ENCODE measurements around the gene GGPS1. TPM values are rescaled to one million over a fixed set of nuclear protein-coding genes. Genes with fewer than 3 reads are reported as not detected.

GGPS1 gene
- total RNA-seq (2014; rRNA removed) = 9.3 and 17.4 TPM in 2 replicates
- percentile 75 among the genes with signal in this experiment for Bru-seq, nascent RNA
- percentile 94 among the genes with signal in this experiment for BruChase-seq, experiment 1, labeled RNA remaining after a 6-hour chase
- BruChase-seq, experiment 2, labeled RNA remaining after a 2-hour chase = percentile 93 among the genes with signal in this experiment
- long read RNA-seq, transcript GGPS1-201 (4 exons, 2,895 nt) = major isoform, 42 of 49 reads
- long read RNA-seq, partial matches to known transcripts = 0 of 49 reads
- long read RNA-seq, other reads (novel, unspliced or antisense) = 3 of 49 reads

DNA sequence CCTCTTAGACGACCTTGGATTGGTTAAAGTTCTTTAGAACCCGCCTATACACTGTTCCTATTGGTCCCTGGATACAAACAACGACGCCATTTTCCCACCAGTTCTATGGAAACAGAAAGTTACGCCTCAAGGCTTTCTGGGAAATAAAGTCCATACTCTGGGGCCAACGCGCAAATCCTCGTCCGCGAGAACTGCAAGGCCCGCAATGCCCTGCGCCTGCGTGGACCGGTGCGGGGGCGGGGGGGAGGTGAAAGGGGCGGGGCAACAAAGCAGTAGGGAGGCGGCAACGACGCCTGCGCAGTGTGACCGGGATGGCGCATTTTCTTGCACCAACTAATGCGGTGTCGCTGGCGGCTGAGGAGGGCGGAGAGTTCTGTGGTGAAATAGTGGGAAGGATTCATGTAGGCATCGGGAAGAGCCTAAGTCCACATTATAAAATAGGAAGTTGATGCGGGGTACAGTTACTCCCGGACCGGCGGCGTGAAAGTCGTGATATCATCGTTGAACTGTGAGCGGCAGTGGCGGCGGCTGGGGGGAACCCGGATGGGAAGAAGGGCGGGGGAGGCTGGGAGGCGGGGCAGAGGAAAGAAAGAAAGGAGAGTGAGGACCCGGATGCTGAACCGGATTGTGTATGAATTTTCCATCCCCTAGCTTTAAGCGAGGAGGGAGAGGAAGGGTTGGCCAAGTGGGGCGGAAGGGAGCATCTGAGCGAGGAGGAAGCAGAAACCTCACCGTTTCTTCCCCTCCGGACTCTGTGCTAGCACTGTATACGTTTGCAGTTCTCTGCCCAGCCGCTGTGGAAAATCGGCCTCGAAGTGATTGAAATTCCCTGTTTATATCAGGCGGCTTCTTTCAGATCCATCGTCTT is at the start of gene GGPS1:
Gene GGPS1 (plus strand): TSS at position 300 of the 868 bp plus-strand sequence. CDS start 6,695 bp downstream, outside the sequence.
- H3K9ac ChIP-seq (ENCODE audit: low read length) = peak within 1 kb of the TSS; percentile 86
- no peak for TF ChIP-seq EZH2 (IDR thresholded peaks at IDR 0.05; ENCODE audit: low read length, unreplicated experiment)
- TF ChIP-seq EZH2phosphoT487 (IDR thresholded peaks at IDR 0.05; ENCODE audit: borderline replicate concordance, low read length) = no peak
- TF ChIP-seq, protein P1, sequence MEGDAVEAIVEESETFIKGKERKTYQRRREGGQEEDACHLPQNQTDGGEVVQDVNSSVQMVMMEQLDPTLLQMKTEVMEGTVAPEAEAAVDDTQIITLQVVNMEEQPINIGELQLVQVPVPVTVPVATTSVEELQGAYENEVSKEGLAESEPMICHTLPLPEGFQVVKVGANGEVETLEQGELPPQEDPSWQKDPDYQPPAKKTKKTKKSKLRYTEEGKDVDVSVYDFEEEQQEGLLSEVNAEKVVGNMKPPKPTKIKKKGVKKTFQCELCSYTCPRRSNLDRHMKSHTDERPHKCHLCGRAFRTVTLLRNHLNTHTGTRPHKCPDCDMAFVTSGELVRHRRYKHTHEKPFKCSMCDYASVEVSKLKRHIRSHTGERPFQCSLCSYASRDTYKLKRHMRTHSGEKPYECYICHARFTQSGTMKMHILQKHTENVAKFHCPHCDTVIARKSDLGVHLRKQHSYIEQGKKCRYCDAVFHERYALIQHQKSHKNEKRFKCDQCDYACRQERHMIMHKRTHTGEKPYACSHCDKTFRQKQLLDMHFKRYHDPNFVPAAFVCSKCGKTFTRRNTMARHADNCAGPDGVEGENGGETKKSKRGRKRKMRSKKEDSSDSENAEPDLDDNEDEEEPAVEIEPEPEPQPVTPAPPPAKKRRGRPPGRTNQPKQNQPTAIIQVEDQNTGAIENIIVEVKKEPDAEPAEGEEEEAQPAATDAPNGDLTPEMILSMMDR (conservative IDR thresholded peaks at IDR 0.05; ENCODE audit: low read depth, low read length) = no peak
- H2AFZ ChIP-seq (ENCODE audit: low read length) = peak within 1 kb of the TSS; percentile 86
- H3K27me3 ChIP-seq (ENCODE audit: low read length) = no peaks in the 10 kb centered on the region
- CTCF ChIA-PET = interaction anchor here (0.9 to 1.0 kb wide), 2 partner anchors 39 to 70 kb away, joined by 3 read pairs; no protein-coding TSS in a partner anchor
- H3K4me2 ChIP-seq (ENCODE audit: low read length) = peak within 1 kb of the TSS; percentile 100
- H4K20me1 ChIP-seq (ENCODE audit: low read length) = peaks cover 13% of the 10 kb centered on the region
- H3K36me3 ChIP-seq (ENCODE audit: low read depth, low read length) = no peaks in the 10 kb centered on the region
- peak within 1 kb of the TSS; percentile 93 for H3K27ac ChIP-seq (ENCODE audit: low read length)
- ATAC-seq (peak; percentile 86), DNase-seq (peak; percentile 98)
- TSS peak; percentile 79 for BruUV-seq (replicated peaks)
- intact Hi-C loops (cut with micrococcal nuclease) = loop anchor here (1.0 to 2.0 kb wide), 3 partner anchors 38 to 88 kb away; partner anchors contain the start of gene TBCE
- peaks cover 89% of the 10 kb centered on the region for H3K79me2 ChIP-seq (ENCODE audit: low read length)
- H3F3A ChIP-seq (ENCODE audit: low read length, unreplicated experiment) = no peaks in the 10 kb centered on the region
- peaks cover 26% of the 10 kb centered on the region; the same call in 1 of the 2 replicates for H3K4me1 ChIP-seq (ENCODE audit: insufficient read depth, low read length)
- no peaks in the 10 kb centered on the region for H3K9me2 ChIP-seq (replicated peaks; ENCODE audit: low read length)
- POLR2A ChIA-PET (ENCODE audit: unreplicated experiment) = no interaction called here
- peak within 1 kb of the TSS; percentile 97 for H3K4me3 ChIP-seq (ENCODE audit: low read length)
- H3K9me3 ChIP-seq (ENCODE audit: low read length) = no peaks in the 10 kb centered on the region

DNA sequence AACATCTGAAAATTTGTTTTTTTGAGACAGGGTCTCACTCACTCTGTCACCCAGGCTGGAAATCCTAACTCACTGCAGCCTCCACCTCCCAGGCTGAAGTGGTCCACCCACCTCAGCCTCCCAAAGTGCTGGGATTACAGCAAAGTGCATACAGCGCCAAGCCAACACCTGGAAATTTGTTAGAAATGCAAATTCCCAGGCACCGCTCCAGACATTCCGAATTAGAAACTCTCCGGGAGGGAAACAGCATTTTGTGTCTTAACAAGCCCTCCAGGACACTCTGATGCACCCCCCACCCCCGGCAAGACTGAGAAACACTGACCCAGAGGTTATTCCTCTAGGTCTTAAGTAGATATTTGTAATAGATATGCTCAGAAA is 49.5 kb upstream of the GGPS1 start:
- Histone ChIP-seq H4K20me1 (ENCODE audit: low read length) (no peaks in the 10 kb centered on the region; the same call in 1 of the 2 replicates), H3K4me3 (ENCODE audit: low read length) (no peak overlapping the region), H3K9ac (ENCODE audit: low read length) (no peak overlapping the region), H3K9me3 (ENCODE audit: low read length) (no peaks in the 10 kb centered on the region), H3K9me2 (replicated peaks; ENCODE audit: low read length) (no peaks in the 10 kb centered on the region), H3K27ac (ENCODE audit: low read length) (no peak overlapping the region), H3K4me2 (ENCODE audit: low read length) (no peak overlapping the region), H3K4me1 (ENCODE audit: insufficient read depth, low read length) (no peaks in the 10 kb centered on the region), H3F3A (ENCODE audit: low read length, unreplicated experiment) (no peaks in the 10 kb centered on the region), H3K79me2 (ENCODE audit: low read length) (peaks cover 85% of the 10 kb centered on the region), H2AFZ (ENCODE audit: low read length) (no peak overlapping the region), H3K36me3 (ENCODE audit: low read depth, low read length) (no peaks in the 10 kb centered on the region), H3K27me3 (ENCODE audit: low read length) (no peaks in the 10 kb centered on the region)
- TF ChIP-seq EZH2 (IDR thresholded peaks at IDR 0.05; ENCODE audit: low read length, unreplicated experiment) (no peak), EZH2phosphoT487 (IDR thresholded peaks at IDR 0.05; ENCODE audit: borderline replicate concordance, low read length) (no peak)
- no peak for ATAC-seq
- POLR2A ChIA-PET (ENCODE audit: unreplicated experiment) = no interaction called here
- no TSS peak for BruUV-seq (replicated peaks)
- no peak for DNase-seq
- intact Hi-C loops (cut with micrococcal nuclease) = no loop called here
- CTCF ChIA-PET = no interaction called here

DNA sequence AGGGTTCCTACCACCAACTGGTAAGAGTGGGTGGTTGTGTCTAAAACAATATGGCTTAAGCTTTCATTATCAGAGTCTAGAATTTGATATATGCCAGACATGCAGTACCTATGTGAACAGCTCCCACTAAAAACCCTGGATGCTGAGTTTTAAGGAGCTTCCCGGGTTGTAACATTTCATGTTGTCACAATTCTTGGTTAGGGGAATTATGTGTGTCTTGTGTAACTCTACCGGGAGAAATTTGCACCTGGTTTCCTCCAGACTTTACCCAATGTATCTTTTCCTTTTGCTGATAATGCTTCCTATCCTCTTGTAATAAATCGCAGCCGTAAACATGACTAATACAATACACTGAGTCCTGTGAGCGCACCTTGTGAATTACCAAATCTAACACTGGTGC is 48.7 kb upstream of the GGPS1 start:
- Histone ChIP-seq H3F3A (ENCODE audit: low read length, unreplicated experiment) (no peaks in the 10 kb centered on the region), H3K27me3 (ENCODE audit: low read length) (no peaks in the 10 kb centered on the region), H2AFZ (ENCODE audit: low read length) (no peak overlapping the region), H3K4me3 (ENCODE audit: low read length) (no peak overlapping the region), H3K9ac (ENCODE audit: low read length) (no peak overlapping the region), H3K9me3 (ENCODE audit: low read length) (no peaks in the 10 kb centered on the region), H3K4me1 (ENCODE audit: insufficient read depth, low read length) (no peaks in the 10 kb centered on the region), H3K4me2 (ENCODE audit: low read length) (no peak overlapping the region), H3K9me2 (replicated peaks; ENCODE audit: low read length) (no peaks in the 10 kb centered on the region), H3K79me2 (ENCODE audit: low read length) (peaks cover 88% of the 10 kb centered on the region), H3K36me3 (ENCODE audit: low read depth, low read length) (no peaks in the 10 kb centered on the region), H3K27ac (ENCODE audit: low read length) (no peak overlapping the region), H4K20me1 (ENCODE audit: low read length) (no peaks in the 10 kb centered on the region; the same call in 1 of the 2 replicates)
- ATAC-seq (no peak), DNase-seq (no peak)
- TF ChIP-seq EZH2phosphoT487 (IDR thresholded peaks at IDR 0.05; ENCODE audit: borderline replicate concordance, low read length) (no peak), EZH2 (IDR thresholded peaks at IDR 0.05; ENCODE audit: low read length, unreplicated experiment) (no peak)
- TF ChIP-seq, protein P1 (conservative IDR thresholded peaks at IDR 0.05; ENCODE audit: low read depth, low read length) = no peak
- no TSS peak for BruUV-seq (replicated peaks)
- POLR2A ChIA-PET (ENCODE audit: unreplicated experiment) = interaction anchor here (0.5 kb wide), 1 partner anchor 503 kb away, joined by 8 read pairs; no protein-coding TSS in a partner anchor
- intact Hi-C loops (cut with micrococcal nuclease) = no loop called here
- CTCF ChIA-PET = no interaction called here
